ENCODE measurements around the gene SMYD3.
"Not testable (repeated sequence)": the region's sequence is repeated elsewhere in the genome, so short reads cannot be mapped to it uniquely, and the experiment has no call there.

The SMYD3 gene

DNA sequence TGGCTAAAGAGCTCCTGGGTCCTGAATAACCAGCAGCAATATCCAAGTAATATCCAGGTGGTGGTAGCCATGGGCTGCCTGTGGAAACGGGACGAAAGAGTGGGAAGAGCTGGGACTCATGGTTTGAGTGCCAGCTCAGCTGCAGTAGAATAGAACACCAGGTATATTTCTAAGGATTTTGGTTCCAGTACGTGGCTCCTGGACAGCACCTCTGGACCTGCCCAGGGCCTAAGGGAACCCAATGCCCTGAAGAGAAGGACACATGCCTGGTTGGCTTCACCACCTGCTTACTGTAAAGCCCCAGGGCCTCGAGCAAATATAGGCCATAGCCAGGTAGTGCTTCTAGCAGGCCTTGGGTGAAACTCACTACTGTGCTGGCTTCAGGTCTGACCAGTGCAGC is 785.6 kb downstream of the SMYD3 start:
- Histone ChIP-seq H3K4me1 (ENCODE audit: control insufficient read depth in 1 of 2, insufficient read depth in 2 of 2, low read length in 2 of 2) (no peaks in the 10 kb centered on the region), H3K4me3 (ENCODE audit: low read depth in 1 of 2, low read length in 2 of 2) (no peak overlapping the region), H3K27ac (ENCODE audit: low read length) (no peak overlapping the region), H3K9me3 (ENCODE audit: control insufficient read depth in 1 of 2, low read length in 2 of 2) (peaks cover 0 to 8% of the 10 kb centered on the region in 2 donors), H3K27me3 (ENCODE audit: low read depth, low read length) (no peaks in the 10 kb centered on the region), H3K36me3 (ENCODE audit: control insufficient read depth in 1 of 2, insufficient read depth in 2 of 2, low read length in 2 of 2) (no peaks in the 10 kb centered on the region)

DNA sequence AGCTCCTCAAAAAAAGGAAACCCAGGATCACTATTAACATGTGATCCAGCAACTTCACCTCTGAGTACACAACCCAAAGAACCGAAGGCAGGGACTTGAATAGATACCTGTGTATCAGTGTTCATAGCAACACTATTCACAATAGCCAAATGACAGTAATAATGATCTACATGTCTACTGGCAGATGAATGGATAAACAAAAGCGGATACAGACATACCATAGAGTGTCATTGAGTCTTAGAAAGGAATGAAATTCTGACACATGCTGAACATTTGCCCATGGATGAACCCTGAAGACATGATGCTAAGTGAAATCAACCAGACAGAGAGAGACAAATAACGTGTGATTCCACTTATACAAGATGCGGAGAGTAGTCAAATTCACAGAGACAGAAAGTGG is 788.1 kb downstream of the SMYD3 start:
- Histone ChIP-seq H3K9me3 (ENCODE audit: control insufficient read depth in 1 of 2, low read length in 2 of 2) (no peaks in the 10 kb centered on the region), H3K4me1 (ENCODE audit: control insufficient read depth in 1 of 2, insufficient read depth in 2 of 2, low read length in 2 of 2) (no peaks in the 10 kb centered on the region), H3K4me3 (ENCODE audit: low read depth in 1 of 2, low read length in 2 of 2) (no peak overlapping the region), H3K36me3 (ENCODE audit: control insufficient read depth in 1 of 2, insufficient read depth in 2 of 2, low read length in 2 of 2) (no peaks in the 10 kb centered on the region), H3K27ac (ENCODE audit: low read length) (no peak overlapping the region), H3K27me3 (ENCODE audit: low read depth, low read length) (no peaks in the 10 kb centered on the region)

DNA sequence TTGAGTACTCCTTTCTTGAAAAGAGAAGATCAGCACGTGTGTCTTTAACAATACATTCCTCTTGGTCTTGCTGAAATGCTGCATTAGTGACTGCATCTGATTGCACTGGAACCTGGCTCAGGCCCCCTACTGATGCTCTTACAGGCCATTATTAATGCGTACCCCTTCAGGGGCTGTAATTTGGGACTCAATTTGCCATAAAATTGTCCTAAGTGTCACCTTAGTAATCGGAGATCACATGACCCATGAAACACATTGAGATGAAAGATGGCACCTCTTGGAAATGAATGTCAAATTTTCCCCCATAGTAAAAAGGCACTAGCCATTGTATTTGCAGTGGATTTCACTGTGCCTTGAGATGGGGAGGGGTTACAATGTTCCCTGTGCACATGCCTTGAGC is 789.0 kb downstream of the SMYD3 start:
- Histone ChIP-seq H3K4me3 (ENCODE audit: low read depth in 1 of 2, low read length in 2 of 2) (no peak overlapping the region), H3K36me3 (ENCODE audit: control insufficient read depth in 1 of 2, insufficient read depth in 2 of 2, low read length in 2 of 2) (no peaks in the 10 kb centered on the region), H3K27ac (ENCODE audit: low read length) (no peak overlapping the region), H3K4me1 (ENCODE audit: control insufficient read depth in 1 of 2, insufficient read depth in 2 of 2, low read length in 2 of 2) (no peaks in the 10 kb centered on the region), H3K27me3 (ENCODE audit: low read depth, low read length) (no peaks in the 10 kb centered on the region), H3K9me3 (ENCODE audit: control insufficient read depth in 1 of 2, low read length in 2 of 2) (no peaks in the 10 kb centered on the region)

DNA sequence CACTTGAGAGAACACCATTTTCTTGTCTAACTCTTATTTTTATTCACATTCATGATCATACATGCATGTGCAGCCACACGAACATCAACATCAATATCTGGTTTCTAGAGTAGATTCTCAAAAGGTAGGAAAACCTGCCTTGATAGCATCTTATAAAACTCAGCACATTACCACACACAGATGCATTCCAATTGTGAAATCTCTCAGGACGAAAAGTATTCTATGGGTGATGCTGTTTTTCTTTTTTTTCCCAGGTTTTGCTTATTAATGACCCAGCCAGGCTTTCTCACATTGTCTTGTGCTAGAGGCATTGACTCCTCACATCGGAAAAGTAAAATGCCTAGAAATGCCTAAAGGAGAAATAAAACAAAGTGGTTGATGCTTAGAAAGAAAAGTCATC is 789.5 kb downstream of the SMYD3 start:
- no peak overlapping the region for H3K27ac ChIP-seq (ENCODE audit: low read length)
- H3K4me3 ChIP-seq (ENCODE audit: low read depth in 1 of 2, low read length in 2 of 2), result no peak overlapping the region
- no peaks in the 10 kb centered on the region for H3K4me1 ChIP-seq (ENCODE audit: control insufficient read depth in 1 of 2, insufficient read depth in 2 of 2, low read length in 2 of 2)
- no peaks in the 10 kb centered on the region for H3K27me3 ChIP-seq (ENCODE audit: low read depth, low read length)
- no peaks in the 10 kb centered on the region for H3K36me3 ChIP-seq (ENCODE audit: control insufficient read depth in 1 of 2, insufficient read depth in 2 of 2, low read length in 2 of 2)
- H3K9me3 ChIP-seq (ENCODE audit: control insufficient read depth in 1 of 2, low read length in 2 of 2), result no peaks in the 10 kb centered on the region

DNA sequence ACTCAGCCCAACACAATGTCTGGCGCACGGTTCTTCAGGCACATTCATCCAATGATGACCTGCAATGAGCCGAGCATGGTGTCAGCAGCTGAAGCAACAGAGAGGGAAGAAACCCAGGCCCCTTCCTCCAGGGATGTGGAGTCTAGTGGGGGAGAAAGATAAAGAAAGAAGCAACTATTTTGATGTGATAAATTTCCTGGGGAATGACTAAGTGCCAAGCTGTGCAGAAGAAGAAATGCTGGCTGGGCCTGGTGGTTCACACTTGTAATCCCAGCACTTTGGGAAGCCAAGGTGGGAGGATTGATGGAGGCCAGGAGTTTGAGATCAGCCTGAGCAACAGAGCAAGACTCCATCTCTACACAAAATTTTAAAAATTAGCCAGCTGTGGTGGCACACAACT is 790.5 kb downstream of the SMYD3 start:
- Histone ChIP-seq H3K36me3 (ENCODE audit: control insufficient read depth in 1 of 2, insufficient read depth in 2 of 2, low read length in 2 of 2) (no peaks in the 10 kb centered on the region), H3K4me3 (ENCODE audit: low read depth in 1 of 2, low read length in 2 of 2) (no peak overlapping the region), H3K27ac (ENCODE audit: low read length) (no peak overlapping the region), H3K4me1 (ENCODE audit: control insufficient read depth in 1 of 2, insufficient read depth in 2 of 2, low read length in 2 of 2) (no peaks in the 10 kb centered on the region), H3K27me3 (ENCODE audit: low read depth, low read length) (no peaks in the 10 kb centered on the region), H3K9me3 (ENCODE audit: control insufficient read depth in 1 of 2, low read length in 2 of 2) (no peaks in the 10 kb centered on the region)

DNA sequence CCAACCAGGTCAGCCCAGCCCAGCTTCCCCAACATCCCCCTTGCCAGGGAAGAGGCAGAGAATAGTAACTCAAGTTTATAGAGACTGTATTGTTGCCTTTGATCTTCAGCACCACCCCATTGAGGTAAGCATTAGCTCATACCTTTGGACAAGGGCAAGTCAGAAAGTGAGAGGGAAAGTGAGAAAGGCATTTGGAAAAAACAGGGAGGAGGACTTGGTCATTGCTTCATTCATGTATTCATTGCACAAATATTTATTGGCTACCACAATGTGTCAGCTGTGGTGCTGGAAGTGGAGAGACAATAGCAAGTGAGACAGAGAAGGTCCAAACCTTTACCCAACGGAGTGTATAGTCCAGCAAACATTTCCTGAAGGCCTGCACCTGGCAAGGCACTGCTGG is 791.1 kb downstream of the SMYD3 start:
- Histone ChIP-seq H3K4me3 (ENCODE audit: low read depth in 1 of 2, low read length in 2 of 2) (no peak overlapping the region), H3K27ac (ENCODE audit: low read length) (no peak overlapping the region), H3K9me3 (ENCODE audit: control insufficient read depth in 1 of 2, low read length in 2 of 2) (no peaks in the 10 kb centered on the region)

DNA sequence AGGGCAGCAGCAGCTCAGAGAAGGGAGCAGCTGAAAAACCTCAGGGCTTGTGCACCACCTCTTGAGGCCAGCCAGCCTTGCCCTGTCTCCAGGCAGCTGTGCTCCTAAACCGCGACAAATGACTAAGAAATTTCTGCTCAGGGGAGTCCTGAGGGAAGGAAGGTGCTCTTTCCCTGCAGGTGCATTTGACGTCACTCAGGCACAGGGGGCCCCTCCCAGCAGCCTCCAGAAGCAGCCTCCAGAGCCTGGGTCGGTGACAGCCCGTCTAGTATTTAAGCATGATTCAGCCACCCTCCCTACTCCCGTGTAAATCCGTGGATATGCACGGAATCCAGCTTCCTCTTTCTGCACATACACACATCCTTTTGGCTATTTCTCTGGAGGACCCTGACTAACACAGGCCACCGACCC is 791.8 kb downstream of the SMYD3 start:
- Histone ChIP-seq H3K4me1 (ENCODE audit: control insufficient read depth in 1 of 2, insufficient read depth in 2 of 2, low read length in 2 of 2) (no peaks in the 10 kb centered on the region), H3K9me3 (ENCODE audit: control insufficient read depth in 1 of 2, low read length in 2 of 2) (no peaks in the 10 kb centered on the region), H3K36me3 (ENCODE audit: control insufficient read depth in 1 of 2, insufficient read depth in 2 of 2, low read length in 2 of 2) (no peaks in the 10 kb centered on the region), H3K27ac (ENCODE audit: low read length) (no peak overlapping the region), H3K27me3 (ENCODE audit: low read depth, low read length) (no peaks in the 10 kb centered on the region), H3K4me3 (ENCODE audit: low read depth in 1 of 2, low read length in 2 of 2) (no peak overlapping the region)

More for the DNA sequence above, 791.1 kb downstream of the SMYD3 start:
- Histone ChIP-seq H3K36me3 (ENCODE audit: control insufficient read depth in 1 of 2, insufficient read depth in 2 of 2, low read length in 2 of 2) (no peaks in the 10 kb centered on the region), H3K4me1 (ENCODE audit: control insufficient read depth in 1 of 2, insufficient read depth in 2 of 2, low read length in 2 of 2) (no peaks in the 10 kb centered on the region), H3K27me3 (ENCODE audit: low read depth, low read length) (no peaks in the 10 kb centered on the region)

DNA sequence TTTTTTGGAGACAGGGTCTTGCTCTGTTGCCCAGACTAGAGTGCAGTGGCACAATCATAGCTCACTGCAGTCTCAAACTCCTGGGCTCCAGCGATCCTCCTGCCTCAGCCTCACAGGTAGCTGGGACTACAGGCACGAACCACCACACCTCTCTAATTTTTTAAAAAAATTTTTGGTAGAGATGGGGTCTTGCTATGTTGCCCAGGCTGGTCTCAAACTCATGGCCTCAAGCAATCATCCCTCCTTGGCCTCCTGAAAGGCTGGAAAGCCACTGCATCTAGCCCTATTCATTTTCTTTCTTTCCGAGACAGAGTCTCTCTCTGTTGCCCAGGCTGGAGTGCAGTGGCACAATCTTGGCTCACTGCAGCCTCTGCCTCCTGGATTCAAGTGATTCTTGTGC is 793.1 kb downstream of the SMYD3 start:
- not testable (repeated sequence) for H3K4me1 ChIP-seq (ENCODE audit: control insufficient read depth in 1 of 2, insufficient read depth in 2 of 2, low read length in 2 of 2); H3K27ac ChIP-seq (ENCODE audit: low read length); H3K27me3 ChIP-seq (ENCODE audit: low read depth, low read length); H3K9me3 ChIP-seq (ENCODE audit: control insufficient read depth in 1 of 2, low read length in 2 of 2); H3K36me3 ChIP-seq (ENCODE audit: control insufficient read depth in 1 of 2, insufficient read depth in 2 of 2, low read length in 2 of 2); H3K4me3 ChIP-seq (ENCODE audit: low read depth in 1 of 2, low read length in 2 of 2)

DNA sequence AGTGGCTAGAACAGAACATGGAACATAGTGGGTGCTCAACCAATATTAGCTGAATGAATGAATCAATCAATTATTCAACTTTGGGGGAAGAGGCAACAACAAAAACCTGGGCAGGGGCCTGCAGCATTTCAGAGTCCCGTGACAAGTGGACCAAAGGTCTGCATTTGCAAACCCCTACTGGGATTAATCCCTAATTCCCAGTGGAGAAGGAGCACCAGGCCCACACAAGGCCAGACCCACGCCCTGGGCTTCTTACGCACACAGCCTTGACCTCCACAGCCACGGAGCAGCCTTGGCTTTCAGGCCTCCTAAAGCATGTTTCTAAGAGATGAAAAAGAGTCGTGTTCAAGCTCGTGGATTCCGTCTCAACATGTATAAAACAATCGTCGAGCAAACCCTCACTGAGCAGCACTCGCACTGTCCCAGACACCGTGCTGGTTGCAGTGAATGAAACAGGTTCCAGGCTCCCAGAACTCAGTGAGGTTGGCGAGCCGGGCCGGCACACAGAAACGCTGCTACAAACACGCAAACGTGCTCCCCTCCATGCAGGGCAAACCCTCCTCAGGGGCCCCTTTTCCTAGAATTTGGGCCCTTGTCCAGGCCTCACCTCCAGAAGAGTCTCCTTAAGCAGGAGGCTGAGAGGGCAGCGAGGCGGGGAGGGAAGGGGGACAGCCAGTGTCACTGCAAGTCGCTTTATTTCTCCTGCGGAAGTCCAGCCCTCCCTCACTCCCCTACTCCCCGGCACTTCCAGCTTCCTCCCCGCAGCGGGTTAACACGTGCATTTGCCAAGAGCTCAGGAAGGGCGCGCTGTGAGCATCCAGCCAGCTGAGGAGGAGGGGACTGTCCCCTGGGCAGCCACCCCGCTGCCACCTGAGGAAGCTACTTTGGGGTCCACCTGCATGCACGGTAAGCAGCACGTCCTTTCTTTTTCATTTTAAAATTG is 795.8 kb downstream of the SMYD3 start:
- Histone ChIP-seq H3K27me3 (ENCODE audit: low read depth, low read length) (no peaks in the 10 kb centered on the region), H3K4me3 (ENCODE audit: low read depth in 1 of 2, low read length in 2 of 2) (no peak overlapping the region), H3K36me3 (ENCODE audit: control insufficient read depth in 1 of 2, insufficient read depth in 2 of 2, low read length in 2 of 2) (no peaks in the 10 kb centered on the region), H3K27ac (ENCODE audit: low read length) (no peak overlapping the region), H3K4me1 (ENCODE audit: control insufficient read depth in 1 of 2, insufficient read depth in 2 of 2, low read length in 2 of 2) (no peaks in the 10 kb centered on the region), H3K9me3 (ENCODE audit: control insufficient read depth in 1 of 2, low read length in 2 of 2) (no peaks in the 10 kb centered on the region)

DNA sequence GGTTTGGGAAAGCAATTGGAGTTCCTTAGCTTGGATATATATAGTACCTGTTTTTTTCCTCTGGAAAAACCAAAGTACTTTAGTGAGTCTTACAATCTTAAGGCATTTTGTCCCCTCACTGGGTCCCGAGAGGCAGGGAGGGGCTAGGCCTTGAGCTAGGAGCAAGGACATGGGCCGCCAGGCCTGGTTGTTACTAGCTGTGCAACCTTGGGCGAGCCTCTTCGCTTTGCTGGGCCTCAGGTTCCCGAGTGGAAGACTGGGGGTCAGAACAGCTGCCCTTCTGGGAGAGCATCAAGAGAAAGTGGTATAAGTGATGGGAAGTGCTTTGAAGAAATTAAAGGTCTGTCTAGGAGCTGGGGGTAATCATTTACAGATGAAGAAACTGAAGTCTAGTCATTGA is 799.1 kb downstream of the SMYD3 start:
- Histone ChIP-seq H3K4me3 (ENCODE audit: low read depth in 1 of 2, low read length in 2 of 2) (no peak overlapping the region), H3K27ac (ENCODE audit: low read length) (no peak overlapping the region), H3K36me3 (ENCODE audit: control insufficient read depth in 1 of 2, insufficient read depth in 2 of 2, low read length in 2 of 2) (no peaks in the 10 kb centered on the region), H3K9me3 (ENCODE audit: control insufficient read depth in 1 of 2, low read length in 2 of 2) (no peaks in the 10 kb centered on the region), H3K4me1 (ENCODE audit: control insufficient read depth in 1 of 2, insufficient read depth in 2 of 2, low read length in 2 of 2) (no peaks in the 10 kb centered on the region), H3K27me3 (ENCODE audit: low read depth, low read length) (no peaks in the 10 kb centered on the region)

DNA sequence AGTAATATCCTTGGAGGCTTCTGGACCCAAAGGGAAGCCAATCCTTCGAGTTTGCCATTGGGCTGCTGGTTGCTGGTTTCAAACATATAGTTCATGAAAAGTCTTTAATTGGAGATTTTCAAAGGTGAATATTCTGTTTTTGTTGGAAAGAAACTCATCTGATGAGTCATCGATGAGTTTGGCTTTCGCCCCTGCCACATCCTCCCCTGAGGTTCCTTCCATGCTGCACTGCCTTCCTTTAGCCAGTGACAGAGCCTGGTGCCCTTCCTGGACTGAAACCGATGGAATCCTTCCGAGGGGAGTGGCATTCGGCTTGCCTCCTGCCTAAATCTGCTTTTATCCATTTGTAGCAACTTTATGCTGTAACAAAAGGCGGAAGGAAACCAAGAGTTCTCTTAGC is 802.3 kb downstream of the SMYD3 start:
- Histone ChIP-seq H3K27ac (ENCODE audit: low read length) (no peak overlapping the region), H3K36me3 (ENCODE audit: control insufficient read depth in 1 of 2, insufficient read depth in 2 of 2, low read length in 2 of 2) (no peaks in the 10 kb centered on the region)

DNA sequence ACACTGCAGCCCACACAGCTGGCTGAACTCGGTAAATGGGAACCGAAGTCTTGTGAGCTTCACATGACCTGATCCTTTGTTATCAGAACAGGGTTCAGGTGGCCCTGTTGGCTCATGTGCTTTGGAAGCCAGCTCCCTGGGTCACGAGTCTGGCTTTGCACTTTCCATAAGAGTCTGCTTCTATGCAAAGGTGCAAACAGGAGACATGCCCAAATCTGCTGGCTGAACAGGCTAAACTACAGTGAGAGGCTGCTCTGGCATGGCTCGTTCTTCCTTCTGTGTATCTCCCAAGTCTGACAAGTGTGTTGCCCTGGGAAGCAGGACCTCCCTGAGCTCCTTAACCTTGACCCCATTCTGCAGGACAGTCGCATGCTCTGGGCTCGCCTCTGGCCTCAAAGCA is 802.7 kb downstream of the SMYD3 start:
- no peaks in the 10 kb centered on the region for H3K4me1 ChIP-seq (ENCODE audit: control insufficient read depth in 1 of 2, insufficient read depth in 2 of 2, low read length in 2 of 2)
- H3K4me3 ChIP-seq (ENCODE audit: low read depth in 1 of 2, low read length in 2 of 2), result no peak overlapping the region
- no peaks in the 10 kb centered on the region for H3K36me3 ChIP-seq (ENCODE audit: control insufficient read depth in 1 of 2, insufficient read depth in 2 of 2, low read length in 2 of 2)
- no peaks in the 10 kb centered on the region for H3K27me3 ChIP-seq (ENCODE audit: low read depth, low read length)
- no peak overlapping the region for H3K27ac ChIP-seq (ENCODE audit: low read length)
- no peaks in the 10 kb centered on the region for H3K9me3 ChIP-seq (ENCODE audit: control insufficient read depth in 1 of 2, low read length in 2 of 2)

More for the DNA sequence above, 802.3 kb downstream of the SMYD3 start:
- no peaks in the 10 kb centered on the region for H3K9me3 ChIP-seq (ENCODE audit: control insufficient read depth in 1 of 2, low read length in 2 of 2)
- no peaks in the 10 kb centered on the region for H3K4me1 ChIP-seq (ENCODE audit: control insufficient read depth in 1 of 2, insufficient read depth in 2 of 2, low read length in 2 of 2)
- H3K27me3 ChIP-seq (ENCODE audit: low read depth, low read length), result no peaks in the 10 kb centered on the region
- no peak overlapping the region for H3K4me3 ChIP-seq (ENCODE audit: low read depth in 1 of 2, low read length in 2 of 2)

Data from muscle layer of duodenum (tissue), 2 donors.